ENCODE results near the gene TCL1B.

DNA sequence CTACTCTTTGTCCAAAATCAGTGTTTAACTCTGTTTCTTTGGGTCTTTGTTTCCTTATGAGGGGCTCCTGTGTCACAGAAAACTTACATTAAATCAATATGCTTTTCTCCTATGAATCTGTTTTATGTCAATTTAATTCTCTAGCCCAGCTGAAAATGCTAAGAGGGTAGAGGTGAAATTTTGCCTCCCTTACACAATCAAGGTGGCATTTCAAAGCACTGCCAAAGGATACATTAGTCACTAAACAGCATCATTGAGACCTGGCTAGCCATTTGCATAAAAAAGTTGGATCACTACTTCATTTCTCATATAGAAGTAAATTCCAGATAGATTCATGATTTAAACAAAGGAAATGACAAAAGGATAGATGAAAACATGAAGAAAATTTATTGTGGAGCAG, 12.1 kb downstream of the TCL1B start:
- TF ChIP-seq, protein P1, sequence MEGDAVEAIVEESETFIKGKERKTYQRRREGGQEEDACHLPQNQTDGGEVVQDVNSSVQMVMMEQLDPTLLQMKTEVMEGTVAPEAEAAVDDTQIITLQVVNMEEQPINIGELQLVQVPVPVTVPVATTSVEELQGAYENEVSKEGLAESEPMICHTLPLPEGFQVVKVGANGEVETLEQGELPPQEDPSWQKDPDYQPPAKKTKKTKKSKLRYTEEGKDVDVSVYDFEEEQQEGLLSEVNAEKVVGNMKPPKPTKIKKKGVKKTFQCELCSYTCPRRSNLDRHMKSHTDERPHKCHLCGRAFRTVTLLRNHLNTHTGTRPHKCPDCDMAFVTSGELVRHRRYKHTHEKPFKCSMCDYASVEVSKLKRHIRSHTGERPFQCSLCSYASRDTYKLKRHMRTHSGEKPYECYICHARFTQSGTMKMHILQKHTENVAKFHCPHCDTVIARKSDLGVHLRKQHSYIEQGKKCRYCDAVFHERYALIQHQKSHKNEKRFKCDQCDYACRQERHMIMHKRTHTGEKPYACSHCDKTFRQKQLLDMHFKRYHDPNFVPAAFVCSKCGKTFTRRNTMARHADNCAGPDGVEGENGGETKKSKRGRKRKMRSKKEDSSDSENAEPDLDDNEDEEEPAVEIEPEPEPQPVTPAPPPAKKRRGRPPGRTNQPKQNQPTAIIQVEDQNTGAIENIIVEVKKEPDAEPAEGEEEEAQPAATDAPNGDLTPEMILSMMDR (IDR thresholded peaks at IDR 0.05 in 4 of 5, conservative IDR thresholded peaks at IDR 0.05 in 1 of 5): no peak
- no peak for TF ChIP-seq POLR2A (IDR thresholded peaks at IDR 0.05)
